Effector memory CD4-positive, alpha-beta T cell (primary cell): ENCODE data around the gene MRM3.

Source experiments
- DNase-seq, 3 donors: peaks; one replicate each; pipeline ENCODE4 v3.0.0-alpha.2; 2020
- H3K27ac ChIP-seq: 2 replicates; pipeline ENCODE4 v1.7.0; 2013; ENCODE audit warnings: mild to moderate bottlenecking, low read length, moderate library complexity; ENCODE audit not compliant: insufficient read depth, poor library complexity, severe bottlenecking
- H3K27me3 ChIP-seq: replicated peaks from 2 replicates; pipeline ENCODE4 v1.7.0; 2013; ENCODE audit warnings: mild to moderate bottlenecking, low read length; ENCODE audit not compliant: insufficient read depth, control insufficient read depth, poor library complexity, severe bottlenecking
- H3K36me3 ChIP-seq: 2 replicates; pipeline ENCODE4 v1.7.0; 2013; ENCODE audit warnings: mild to moderate bottlenecking, low read length, moderate library complexity; ENCODE audit not compliant: control insufficient read depth, insufficient read depth
- H3K4me1 ChIP-seq: 2 replicates; pipeline ENCODE4 v1.7.0; 2013; ENCODE audit warnings: low read length, mild to moderate bottlenecking; ENCODE audit not compliant: control insufficient read depth, insufficient read depth, poor library complexity, severe bottlenecking
- H3K4me3 ChIP-seq: 2 replicates; pipeline ENCODE4 v1.7.0; 2013; ENCODE audit warnings: low read length, low read depth, mild to moderate bottlenecking; ENCODE audit not compliant: insufficient read depth, poor library complexity, severe bottlenecking
- H3K9me3 ChIP-seq: 2 replicates; pipeline ENCODE4 v1.7.0; 2013; ENCODE audit warnings: mild to moderate bottlenecking, low read length, moderate library complexity; ENCODE audit not compliant: control insufficient read depth

The MRM3 gene

DNA sequence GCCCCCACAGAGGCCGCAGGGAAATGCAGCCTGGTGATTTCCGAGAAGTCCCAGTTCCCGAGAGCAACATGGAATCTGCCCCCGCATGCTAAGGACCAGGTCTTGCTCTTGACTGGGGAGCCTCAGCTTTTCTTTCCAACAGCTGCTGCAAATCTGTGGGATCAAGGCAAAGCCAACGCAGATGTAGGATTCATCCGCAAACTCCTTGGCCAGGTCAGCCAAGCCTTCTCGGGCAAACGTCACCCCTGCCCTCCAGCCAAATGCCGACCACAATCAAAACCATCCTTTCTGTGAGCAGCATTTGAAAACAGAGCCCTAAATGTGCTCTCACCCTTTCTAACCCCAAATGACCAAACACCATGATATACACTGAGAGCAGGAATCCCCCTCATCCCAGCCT is 54.0 kb downstream of the MRM3 start:
- no peak for DNase-seq
- no peaks in the 10 kb centered on the region for H3K27me3 ChIP-seq
- H3K9me3 ChIP-seq = no peaks in the 10 kb centered on the region
- no peak overlapping the region for H3K27ac ChIP-seq
- no peak overlapping the region for H3K4me3 ChIP-seq
- H3K4me1 ChIP-seq = no peaks in the 10 kb centered on the region
- no peaks in the 10 kb centered on the region for H3K36me3 ChIP-seq

DNA sequence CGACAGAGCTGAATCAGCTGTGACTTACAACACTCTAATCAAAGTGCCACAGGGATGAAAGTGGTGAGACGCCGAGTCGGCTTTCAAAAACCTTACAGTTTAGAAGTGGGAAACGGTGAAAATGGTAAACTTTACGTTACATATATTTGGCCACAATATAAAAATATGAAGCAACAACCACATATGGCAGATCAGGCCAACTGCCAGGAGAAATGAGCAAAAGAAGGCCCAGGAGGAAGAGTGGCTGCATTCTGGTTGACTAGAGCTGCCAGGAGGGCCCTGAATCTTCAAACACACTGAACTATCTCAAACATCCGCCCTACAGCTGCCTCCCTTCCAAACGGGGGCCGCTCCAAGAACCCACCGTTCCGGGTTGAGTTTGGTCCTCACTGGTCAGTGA is 56.3 kb downstream of the MRM3 start:
- Histone ChIP-seq H3K9me3 (no peaks in the 10 kb centered on the region), H3K4me1 (no peaks in the 10 kb centered on the region), H3K27ac (no peak overlapping the region), H3K27me3 (no peaks in the 10 kb centered on the region), H3K4me3 (no peak overlapping the region), H3K36me3 (no peaks in the 10 kb centered on the region)
- DNase-seq = no peak

DNA sequence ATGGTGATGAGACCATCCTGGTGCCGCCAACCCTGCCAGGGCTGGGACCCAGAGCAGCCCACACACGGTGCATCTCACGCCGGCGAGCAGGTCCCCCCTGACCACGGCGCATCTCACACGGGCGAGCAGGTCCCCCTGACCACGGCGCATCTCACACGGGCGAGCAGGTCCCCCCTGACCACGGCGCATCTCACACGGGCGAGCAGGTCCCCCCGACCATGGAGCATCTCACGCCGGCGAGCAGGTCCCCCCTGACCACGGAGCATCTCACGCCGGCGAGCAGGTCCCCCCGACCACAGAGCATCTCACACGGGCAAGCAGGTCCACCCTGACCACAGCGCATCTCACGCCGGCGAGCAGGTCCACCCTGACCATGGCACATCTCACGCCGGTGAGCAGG is 59.2 kb downstream of the MRM3 start:
- Histone ChIP-seq H3K4me3 (no peak overlapping the region), H3K9me3 (no peaks in the 10 kb centered on the region), H3K36me3 (no peaks in the 10 kb centered on the region), H3K27ac (no peak overlapping the region), H3K4me1 (no peaks in the 10 kb centered on the region), H3K27me3 (peaks cover under 1% of the 10 kb centered on the region)
- DNase-seq = no peak
